Stimulated activated CD4-positive, alpha-beta T cell treated with anti-CD3 and anti-CD28 coated beads, Interleukin-1b, Interleukin-23, amount 100 ng/mL, for 1 hour (primary cell): ENCODE results near the gene FHDC1.

ENCODE experiments used
- DNase-seq, 2 donors: peaks; one replicate each; pipeline ENCODE4 v3.0.0-alpha.2; 2020; ENCODE audit warnings: low read depth in 2 of 2

Gene FHDC1

GRCh38 chr4:153005899-153006381, 69.8 kb downstream of the FHDC1 start:
- DNase-seq, result no peak

- no peak for DNase-seq
These were observed 72.6 kb downstream of the FHDC1 start for GRCh38 chr4:153008578-153009199.

- no peak for DNase-seq
These were observed 74.0 kb downstream of the FHDC1 start for GRCh38 chr4:153010146-153010545.

- no peak for DNase-seq
These were observed 77.3 kb downstream of the FHDC1 start for GRCh38 chr4:153013202-153013977.

- no peak for DNase-seq
These were observed 78.3 kb downstream of the FHDC1 start for GRCh38 chr4:153014460-153014859.

- DNase-seq, result no peak
These were observed 80.5 kb downstream of the FHDC1 start for GRCh38 chr4:153016592-153016991.

GRCh38 chr4:153018031-153018430, 81.9 kb downstream of the FHDC1 start:
- no peak for DNase-seq

- no peak for DNase-seq
These were observed 82.6 kb downstream of the FHDC1 start for GRCh38 chr4:153018684-153019083.

GRCh38 chr4:153019906-153020305, 83.8 kb downstream of the FHDC1 start:
- DNase-seq, result no peak

- DNase-seq, result no peak
These were observed 84.3 kb downstream of the FHDC1 start for GRCh38 chr4:153020457-153020856.

- DNase-seq, result no peak
These were observed 85.2 kb downstream of the FHDC1 start for GRCh38 chr4:153021276-153021675.

GRCh38 chr4:153022241-153022715, 86.2 kb downstream of the FHDC1 start:
- no peak for DNase-seq

GRCh38 chr4:153023139-153023538, 87.0 kb downstream of the FHDC1 start:
- DNase-seq, result no peak

- DNase-seq, result no peak
These were observed 87.7 kb downstream of the FHDC1 start for GRCh38 chr4:153023692-153024394.

GRCh38 chr4:153024466-153024865, 88.3 kb downstream of the FHDC1 start:
- DNase-seq, result no peak

- no peak for DNase-seq
These were observed 89.3 kb downstream of the FHDC1 start for GRCh38 chr4:153025406-153025805.

GRCh38 chr4:153026591-153027346, 90.6 kb downstream of the FHDC1 start:
- no peak for DNase-seq

- DNase-seq, result no peak
These were observed 91.7 kb downstream of the FHDC1 start for GRCh38 chr4:153027866-153028265.

- DNase-seq, result no peak
These were observed 92.4 kb downstream of the FHDC1 start for GRCh38 chr4:153028535-153028934.
